GM10266 (cell line): Measurements from ENCODE around the gene APBB1IP.
A peak's percentile ranks its signal among the peaks of the same experiment; 100 is the strongest.

Experiments
- DNase-seq: peaks from one replicate; pipeline ENCODE4 v3.0.0; 2012; ENCODE audit errors: extremely low spot score
- TF ChIP-seq, protein P1 (sequence below): IDR thresholded peaks from 2 replicates; pipeline ENCODE4 v1.5.1; 2012; ENCODE audit warnings: mild to moderate bottlenecking, low read depth; ENCODE audit not compliant: control insufficient read depth, insufficient read depth; ENCODE audit errors: missing control alignments

Gene APBB1IP

DNA sequence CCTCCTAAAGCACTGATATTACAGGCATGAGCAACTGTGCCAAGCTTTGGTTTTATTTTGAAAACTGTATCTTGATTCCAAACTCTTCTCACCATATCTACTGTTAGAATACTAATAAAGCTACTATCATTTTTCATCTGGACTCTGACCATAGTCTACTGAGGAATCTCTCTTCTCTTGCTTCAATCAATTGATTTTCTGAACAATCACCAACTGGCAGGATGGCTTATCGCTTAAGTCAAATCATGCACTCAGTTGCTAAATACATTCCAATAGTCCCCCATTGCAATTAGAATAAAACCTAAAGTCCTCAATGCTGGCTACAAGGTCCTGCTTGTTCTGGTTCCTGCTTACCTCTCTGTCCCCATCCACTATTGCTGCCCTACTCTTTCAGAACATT is 2.3 kb upstream of the APBB1IP start:
- DNase-seq, result no peak
- TF ChIP-seq, protein P1, sequence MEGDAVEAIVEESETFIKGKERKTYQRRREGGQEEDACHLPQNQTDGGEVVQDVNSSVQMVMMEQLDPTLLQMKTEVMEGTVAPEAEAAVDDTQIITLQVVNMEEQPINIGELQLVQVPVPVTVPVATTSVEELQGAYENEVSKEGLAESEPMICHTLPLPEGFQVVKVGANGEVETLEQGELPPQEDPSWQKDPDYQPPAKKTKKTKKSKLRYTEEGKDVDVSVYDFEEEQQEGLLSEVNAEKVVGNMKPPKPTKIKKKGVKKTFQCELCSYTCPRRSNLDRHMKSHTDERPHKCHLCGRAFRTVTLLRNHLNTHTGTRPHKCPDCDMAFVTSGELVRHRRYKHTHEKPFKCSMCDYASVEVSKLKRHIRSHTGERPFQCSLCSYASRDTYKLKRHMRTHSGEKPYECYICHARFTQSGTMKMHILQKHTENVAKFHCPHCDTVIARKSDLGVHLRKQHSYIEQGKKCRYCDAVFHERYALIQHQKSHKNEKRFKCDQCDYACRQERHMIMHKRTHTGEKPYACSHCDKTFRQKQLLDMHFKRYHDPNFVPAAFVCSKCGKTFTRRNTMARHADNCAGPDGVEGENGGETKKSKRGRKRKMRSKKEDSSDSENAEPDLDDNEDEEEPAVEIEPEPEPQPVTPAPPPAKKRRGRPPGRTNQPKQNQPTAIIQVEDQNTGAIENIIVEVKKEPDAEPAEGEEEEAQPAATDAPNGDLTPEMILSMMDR, result no peak

DNA sequence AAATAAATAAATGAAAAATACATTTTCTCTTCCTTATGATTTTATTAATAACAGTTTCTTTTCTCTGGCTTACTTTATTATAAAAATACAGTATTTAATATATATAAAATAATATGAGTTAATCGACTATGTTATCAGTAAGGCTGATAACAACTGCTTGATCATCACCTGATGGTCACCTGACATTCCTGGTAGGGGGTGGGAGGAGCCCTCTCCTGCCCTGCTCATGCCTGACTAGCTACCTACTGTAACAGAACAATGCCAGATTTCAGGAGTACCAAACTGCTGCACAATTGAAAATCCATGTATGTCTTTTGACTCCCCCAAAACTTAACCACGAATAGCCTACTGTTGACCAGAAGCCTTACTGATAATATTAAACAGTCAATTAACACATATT is 1.3 kb upstream of the APBB1IP start:
- TF ChIP-seq, protein P1, result no peak
- no peak for DNase-seq

DNA sequence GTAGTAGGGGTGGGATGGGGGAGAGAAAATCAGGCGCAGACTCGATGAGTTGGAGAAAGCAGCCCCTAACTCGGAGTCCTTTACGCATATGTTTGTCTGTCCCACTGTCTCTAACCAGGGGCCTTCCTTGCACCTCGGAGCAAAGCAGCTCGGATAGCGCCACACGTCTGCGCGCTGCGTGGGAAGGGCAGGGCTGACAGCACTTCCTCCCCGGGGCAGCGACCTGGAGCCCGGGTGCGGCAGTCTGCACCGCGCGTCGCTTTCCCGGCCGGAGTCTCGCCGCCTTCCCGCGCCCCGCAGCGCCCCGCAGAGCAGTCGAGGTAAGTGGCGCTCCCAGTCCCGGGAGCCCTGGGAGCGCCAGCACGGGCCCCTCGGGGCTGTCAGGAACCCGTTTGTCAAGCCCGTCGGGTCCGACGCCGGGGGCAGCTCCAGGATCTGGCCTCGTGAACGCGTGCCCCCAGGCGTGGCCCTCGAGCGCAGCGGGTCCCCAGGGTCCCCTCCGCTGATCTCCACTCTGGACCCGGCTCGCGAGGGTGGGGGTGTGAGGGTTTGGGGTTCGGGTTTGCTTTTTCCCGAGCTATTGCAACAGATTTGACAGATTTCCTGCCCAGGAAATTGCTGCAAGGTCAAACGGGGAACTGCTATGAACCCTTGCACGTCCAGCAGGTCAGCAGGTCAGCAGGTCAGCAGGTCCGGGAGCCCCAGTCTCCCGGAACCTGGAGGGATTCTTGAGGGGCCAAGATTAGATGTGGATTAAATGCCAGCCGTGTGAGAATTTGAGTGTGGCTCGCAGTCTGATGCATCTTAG is 597 bp downstream of the APBB1IP start:
- peak; percentile 48 for DNase-seq
- TF ChIP-seq, protein P1, result no peak

DNA sequence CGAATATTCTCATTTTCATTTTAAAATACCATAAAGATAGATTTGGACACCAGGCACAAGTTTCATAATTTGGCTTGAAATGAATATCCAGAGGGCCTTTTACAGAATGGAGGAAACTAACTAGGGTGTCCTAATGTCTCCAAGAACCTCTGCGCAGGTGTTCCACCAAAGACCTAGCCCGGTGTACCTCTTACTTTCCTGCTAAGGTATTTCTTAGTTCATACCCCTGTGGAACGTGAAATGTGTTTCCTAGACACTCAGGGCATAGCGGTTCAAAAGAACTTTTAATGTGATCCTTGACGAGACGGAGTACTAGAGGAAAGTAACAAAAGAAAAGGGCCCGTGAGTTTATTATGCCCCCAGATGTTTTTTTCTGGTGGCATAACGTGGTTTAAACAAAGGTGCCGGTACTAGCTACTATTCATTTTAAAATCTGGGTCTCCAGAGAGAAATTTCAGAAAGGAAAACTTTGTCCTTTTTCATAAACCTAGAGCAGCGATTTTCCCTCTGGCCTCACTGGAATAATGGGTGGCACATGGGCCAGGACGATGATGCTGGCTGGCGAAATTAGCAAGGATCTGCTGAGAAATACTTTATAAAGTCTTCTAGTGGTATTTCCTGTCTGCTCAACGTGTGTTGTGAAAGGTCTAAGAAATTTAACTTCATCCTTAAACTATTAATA is 1.4 kb downstream of the APBB1IP start:
- peak; percentile 24 for DNase-seq
- TF ChIP-seq, protein P1, result no peak

DNA sequence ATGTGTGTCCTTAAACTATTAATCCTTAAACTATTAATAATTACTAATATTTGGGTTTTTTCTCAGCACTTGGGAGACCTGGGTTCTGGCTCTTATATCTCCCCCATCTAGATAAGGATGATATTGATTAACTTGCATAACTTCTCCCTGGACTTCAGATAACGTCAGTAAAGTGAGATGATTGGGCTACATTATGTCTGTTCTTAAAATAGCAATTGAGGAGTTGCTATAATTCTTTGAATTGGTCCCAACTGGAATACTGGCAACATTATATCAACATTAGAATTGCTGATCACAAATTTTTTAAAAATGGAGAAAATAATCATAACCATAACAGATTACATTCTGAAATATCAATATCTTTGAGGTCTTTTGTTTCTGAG is 1.9 kb downstream of the APBB1IP start:
- TF ChIP-seq, protein P1, result no peak
- DNase-seq, result no peak

DNA sequence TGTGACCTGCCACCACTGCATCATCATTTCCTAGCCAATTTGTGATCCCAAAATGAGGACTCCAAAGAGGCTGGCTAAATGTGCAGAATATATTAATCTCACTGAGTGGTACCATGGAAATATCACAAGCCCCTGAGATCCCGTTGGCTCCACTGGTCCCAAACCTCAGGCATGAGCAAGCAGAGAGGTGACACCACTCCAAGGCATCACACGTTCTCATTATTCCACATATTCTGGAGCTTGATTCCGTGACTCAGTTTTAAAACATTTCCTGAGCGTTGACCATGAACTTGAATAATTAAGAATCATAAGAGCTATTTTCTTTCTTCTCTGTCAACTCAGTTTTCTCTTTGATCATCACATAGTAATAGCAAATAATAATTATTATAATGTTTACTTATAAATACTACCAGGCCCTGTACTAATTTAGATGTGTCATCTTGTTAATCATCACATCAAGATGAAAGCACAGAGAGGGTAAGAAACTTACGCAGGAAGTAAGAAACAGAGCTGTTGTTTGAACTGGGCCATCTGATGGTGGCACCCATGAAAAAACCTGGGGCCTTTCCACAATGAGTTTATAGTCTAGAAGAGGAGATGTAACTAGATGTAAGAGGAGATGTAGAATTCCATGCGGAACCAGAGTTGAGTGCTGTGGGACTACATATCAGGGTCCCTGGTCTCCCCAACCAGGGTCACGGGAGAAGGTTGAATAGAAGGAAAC is 3.5 kb downstream of the APBB1IP start:
- no peak for DNase-seq
- TF ChIP-seq, protein P1, result no peak
